Right lung (tissue), 5 donors: ENCODE data around the gene PACSIN3. TPM values are rescaled to one million over a fixed set of nuclear protein-coding genes. Genes with fewer than 3 reads are reported as not detected.
A peak's percentile ranks its signal among the peaks of the same experiment; 100 is the strongest.

Experiments
- DNase-seq, 2 donors: peaks; one replicate each; pipeline ENCODE4 v3.0.0-alpha.2; 2013
- polyA plus RNA-seq, 5 donors: library from polyadenylated mRNA; unstranded; fragments of 120-200 nt; gene quantifications; one replicate each; pipeline versions ENCODE4 v1.2.1 to v1.2.3, GENCODE V29; 2013; ENCODE audit warnings: inconsistent platforms in 1 of 5, low replicate concordance in 1 of 5; ENCODE audit not compliant: insufficient read length in 5 of 5, insufficient read depth in 1 of 5

The PACSIN3 gene
- polyA plus RNA-seq, 5 donors: 35.4 to 67.1 (median 54.2) TPM

DNA sequence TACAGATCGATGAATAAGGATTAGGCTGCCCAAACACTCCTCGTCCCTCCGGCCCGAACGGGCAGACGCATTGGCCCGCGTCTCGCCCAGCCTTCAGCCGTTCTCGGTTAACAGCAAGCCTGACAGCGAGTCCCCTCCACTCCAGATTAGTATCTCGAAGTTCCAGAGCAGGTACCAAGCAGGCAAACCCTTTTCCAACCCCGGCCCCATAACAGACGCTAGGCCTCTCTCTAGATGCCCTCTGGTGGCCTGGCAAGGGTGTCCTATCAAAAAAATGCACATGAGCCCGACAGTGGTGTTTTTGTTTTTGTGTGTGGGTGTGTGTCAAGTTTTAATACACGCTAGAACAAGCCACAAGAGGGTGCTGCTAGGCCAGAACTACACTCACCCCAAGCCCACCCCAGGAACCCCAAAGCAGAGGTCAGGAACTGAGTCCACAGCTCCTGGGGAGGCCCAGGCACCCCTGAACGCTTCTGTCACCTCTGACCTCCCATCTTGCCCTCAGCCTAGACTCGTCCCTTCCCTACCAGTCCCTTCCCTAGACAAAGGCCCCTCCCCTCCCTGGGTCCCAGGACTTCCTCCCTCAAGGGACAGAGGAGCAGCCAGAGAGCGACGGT lies 8.9 kb downstream of the PACSIN3 start:
- peak in 1 of 2 donors; percentile 74 for DNase-seq

DNA sequence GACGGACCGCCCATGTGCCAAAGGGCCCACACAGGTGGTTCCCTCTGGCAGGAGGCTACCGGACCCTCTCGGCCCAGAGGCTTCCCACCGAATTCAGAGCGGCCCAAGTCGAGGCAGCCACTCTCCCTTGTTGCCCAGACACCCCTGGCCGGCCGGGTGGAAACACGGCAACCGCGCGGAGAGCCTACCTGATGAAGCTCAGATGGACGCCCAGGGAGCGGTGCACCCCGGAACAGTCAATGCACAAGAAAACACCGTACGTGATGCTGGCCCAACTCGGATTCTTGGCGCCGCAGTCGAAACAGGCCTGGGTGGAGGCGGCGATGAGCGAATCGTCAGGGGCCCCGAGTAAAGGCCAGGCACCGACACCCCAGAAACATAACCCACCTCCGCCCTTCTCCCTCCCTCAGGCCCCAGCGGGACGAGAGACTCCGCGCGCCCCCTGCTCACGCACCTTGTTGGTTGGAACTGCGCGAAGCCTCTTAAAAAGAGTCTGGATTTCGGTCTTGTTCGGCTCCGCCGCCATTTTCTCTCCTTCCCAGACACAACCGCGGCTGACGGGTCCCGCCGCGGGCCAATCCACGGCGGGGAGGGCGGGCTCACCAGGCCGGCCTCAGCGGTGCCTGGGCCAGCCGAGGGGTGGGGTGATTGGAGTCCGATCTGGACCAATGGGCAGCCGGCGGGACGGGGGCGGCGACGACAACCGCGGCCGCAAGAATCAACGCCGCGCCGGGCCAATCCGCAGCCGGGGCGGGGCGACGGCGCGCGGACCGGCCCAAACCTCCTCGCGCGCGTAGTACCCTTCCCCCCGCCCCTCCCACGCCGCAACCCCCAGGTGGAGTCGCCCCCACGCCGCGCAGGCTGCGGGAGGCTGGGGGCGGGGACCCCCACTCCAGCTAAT lies 9.7 kb downstream of the PACSIN3 start, which contains the start of gene ARFGAP2:
ARFGAP2 (minus strand) TSS at position 552 of the 901 bp plus-strand sequence; CDS start at position 526, 26 bp downstream.
- peak; percentile 97 to 98 for DNase-seq

DNA sequence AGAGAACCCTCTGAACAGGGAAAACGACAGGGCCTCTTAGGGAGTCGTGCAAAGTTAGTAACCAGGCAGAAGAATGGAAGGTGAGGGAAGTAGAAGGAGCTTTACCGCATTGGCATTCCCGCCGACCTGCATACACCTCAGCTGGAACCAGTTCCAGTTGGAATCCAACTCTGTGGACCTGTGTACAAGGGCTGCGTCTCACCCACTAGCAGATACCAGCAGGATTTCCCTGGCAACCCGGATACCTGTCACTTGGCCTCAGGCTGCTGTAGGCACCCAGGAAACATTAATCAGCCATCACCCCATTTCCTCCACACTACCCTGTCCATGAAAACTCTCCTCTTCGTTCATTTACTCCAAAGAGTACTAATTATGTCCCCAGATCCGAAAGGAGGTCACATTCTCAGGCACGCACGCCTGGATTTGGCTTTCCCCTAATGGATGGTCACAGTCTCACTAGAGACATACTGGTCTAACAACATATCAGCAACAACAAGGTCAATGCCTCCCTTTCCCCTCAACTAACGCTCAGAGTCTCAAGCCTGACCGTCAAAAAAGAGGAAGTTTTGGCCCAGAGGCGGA lies 10.4 kb downstream of the PACSIN3 start:
- no peak for DNase-seq

DNA sequence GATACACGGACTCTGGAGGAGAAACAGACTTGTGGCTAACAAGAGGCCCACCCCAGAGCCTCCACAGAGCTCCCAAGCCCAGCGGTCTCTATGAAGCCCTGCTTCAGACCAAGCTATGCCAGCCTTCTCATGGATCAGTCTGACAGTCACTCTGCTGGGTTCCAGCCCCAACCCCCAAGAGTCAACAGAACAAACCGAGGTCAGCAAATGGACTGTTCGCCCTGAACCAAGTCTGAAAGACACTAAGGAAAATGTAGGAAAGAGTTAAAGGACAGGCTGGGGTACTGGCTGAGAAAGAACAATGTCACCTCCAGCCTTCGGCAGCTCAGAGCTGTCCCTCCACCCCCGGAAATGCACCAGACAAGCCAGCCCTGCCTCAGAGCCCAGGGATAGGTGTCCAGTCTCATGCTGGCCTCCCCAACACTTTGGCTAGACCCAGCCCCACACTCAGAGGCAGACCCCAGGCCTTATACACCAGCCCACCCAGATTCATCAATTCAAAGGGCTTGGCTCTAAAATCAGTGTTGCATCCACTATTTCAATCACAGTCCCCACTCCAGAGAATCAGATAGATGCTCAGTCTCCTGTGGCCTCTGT lies 13.4 kb downstream of the PACSIN3 start:
- DNase-seq: no peak

DNA sequence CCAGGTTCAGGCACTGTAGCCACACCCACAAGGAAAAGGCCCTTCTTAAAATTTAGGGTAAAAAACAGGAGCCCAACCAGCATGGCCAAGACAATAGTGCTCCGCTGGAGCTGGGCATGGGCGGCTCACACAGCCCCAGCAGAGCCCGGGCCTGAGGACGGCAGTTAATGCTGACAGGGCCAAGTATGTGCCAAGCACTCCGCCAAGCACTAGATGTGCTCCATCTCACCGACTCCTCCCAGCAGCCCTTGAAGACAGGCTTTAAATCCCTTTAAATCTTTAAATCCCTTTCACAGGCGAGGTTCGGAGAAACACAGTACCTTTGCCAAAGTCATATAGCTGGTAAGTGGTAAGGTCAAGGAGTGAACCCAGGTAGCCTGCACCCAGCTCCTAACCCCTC lies 14.4 kb downstream of the PACSIN3 start:
- DNase-seq: no peak

DNA sequence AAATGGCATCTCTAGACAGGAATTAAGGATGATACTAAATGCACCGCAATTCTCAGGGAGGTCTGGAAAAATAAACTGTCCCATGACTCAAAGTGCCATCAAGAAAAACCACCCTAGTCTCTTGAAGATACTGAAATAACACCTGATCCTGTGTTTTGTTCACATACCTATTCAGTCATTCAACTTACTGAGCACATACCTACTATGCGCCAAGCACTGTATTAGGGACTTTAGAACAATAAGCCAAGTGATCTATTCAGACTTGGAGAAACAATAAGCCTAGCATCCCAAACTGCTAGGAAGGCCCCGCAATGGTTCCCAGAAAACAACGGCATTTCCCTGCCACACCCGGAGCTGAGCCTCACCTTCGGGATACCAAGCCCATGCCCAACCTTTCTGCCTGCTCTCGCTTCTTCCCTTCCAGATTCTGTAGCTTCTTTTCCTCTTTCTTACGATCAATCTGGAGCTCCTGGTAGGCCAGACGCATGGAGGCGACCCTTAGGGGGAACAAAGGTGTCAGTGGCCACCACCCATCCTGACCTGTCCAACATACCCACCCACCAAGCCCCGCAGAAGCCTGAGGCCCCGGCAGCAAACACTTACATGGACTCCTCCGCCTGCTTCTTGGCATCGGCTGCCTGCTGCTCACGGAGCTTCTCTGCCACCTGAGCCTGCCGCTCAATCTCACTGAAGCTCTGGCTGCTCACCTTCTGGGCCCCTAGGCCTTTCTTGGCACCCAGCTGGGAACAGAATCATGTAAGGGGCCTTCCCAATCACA lies 15.0 kb downstream of the PACSIN3 start:
- DNase-seq: no peak

DNA sequence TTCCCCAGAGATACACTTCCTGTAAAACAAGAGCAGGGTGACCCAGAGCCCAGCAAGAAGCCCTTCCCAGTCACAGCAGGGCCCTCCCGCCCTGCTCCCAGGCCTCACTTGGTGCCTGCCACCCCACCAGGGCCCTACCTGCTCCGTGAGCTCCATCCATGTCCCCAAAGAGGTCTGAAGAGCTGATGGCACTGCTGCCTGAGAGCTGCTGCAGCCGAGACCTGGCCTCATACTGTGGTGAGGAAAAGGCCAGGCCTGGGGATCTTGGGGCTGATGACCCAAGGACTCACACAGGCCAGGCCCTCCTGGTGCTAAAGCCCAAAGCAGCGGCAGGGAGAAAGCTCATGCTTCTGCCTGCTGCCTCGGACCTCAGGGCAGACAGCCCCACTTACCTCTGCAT lies 19.9 kb downstream of the PACSIN3 start:
- no peak for DNase-seq

DNA sequence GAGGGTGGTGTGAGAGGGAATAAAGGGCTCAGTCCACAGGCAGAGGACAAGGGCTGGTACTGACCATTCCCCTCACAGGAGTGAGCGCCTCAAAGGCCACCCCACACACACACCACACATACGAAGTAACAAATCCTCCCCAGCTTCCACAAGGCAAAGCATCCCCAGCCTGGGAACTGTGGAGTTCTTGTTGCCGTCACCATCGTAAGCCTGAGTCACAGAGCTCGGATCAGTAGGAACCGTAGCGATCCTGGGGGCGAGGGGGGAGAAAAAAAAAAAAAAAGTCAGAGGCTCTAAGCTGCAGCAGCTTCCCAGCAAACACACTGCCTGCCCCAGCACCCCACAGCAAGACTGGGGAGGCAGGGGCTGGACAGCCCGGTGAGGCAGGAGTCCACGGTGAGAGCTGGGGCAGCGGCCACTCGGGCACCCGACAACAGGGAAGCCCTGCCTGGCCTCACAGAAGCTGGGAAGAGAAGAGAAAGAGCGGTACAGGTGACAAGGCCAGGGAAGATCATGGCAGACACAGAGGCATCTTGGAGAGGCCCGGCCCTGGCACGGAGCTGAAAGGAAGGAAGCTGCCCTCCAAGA lies 20.9 kb downstream of the PACSIN3 start:
- DNase-seq: no peak

DNA sequence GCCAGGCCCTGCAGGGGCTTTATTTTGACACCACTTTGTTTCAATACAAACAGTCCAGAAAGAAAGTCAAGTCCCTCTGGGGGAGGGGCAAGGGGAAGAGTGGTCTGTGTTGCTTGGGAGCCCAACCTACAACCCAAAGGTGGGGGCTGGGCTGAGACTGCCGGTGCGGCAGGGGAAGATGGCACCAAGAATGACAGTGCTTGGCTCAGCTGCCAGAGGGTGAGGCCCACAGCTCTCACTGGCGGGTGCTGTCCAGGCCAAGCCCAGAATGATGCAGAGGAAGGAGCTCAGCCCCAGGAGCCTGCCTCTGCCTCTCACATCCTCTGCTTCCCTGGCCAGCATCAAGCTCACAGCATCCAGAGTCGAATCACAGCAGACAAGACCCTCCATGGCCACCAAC lies 21.9 kb downstream of the PACSIN3 start:
- no peak for DNase-seq

DNA sequence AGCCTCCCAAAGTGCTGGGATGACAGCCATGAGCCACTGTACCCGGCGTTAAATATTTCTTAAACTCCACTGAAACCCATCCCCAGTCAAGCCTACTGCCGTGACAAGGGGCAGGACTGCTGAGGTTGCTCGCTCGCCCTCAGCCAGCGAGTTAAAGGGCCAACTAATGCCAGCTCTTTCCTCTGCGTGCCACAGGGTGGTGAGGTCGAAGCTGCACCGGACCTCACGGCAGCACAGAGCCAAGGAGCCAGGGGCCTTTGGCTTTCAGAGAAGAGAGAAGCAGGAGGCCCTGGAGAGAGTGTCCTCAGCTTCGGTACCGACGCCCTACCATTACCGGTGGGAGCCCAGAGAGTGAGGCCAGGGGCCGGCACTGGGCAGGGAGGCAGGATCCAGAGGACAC lies 22.3 kb downstream of the PACSIN3 start:
- no peak for DNase-seq

DNA sequence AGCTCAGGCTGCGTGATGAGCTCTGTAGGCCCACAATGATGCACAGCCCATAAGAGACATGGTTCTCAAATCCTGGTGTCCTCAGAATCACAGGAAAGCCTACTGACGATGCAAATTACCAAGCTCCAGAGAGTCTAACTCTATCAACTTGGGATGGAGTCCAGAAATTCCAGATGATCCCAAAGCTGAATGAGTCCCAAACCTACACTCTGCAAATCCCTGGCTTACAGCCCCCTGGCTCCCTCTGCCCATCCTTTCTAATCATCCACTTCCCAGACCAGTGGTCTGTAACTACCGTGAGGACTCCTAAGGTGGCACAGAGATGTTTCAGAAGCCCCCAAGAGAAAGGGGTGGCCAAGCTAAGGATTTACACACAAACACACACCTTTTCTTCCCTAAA lies 23.0 kb downstream of the PACSIN3 start:
- DNase-seq: no peak

DNA sequence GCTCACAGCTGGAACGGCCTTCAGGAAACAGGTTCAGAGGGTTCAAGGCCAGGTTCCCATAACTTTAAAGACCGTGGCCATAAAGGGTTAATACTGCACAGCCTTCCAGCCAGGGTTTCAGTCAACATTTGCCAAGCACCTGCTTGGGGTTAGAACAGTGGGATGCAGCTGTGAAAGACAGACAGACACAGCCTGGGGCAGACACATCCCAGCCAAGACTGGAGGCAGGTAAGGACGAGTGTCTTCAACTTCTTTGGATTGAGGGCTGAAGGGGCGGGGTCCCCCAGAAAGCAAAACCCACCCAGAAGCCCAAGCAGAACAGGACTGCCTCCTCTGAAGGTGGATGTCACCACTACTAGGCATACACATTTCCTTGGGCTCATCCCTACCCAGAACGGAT lies 23.8 kb downstream of the PACSIN3 start:
- no peak for DNase-seq

DNA sequence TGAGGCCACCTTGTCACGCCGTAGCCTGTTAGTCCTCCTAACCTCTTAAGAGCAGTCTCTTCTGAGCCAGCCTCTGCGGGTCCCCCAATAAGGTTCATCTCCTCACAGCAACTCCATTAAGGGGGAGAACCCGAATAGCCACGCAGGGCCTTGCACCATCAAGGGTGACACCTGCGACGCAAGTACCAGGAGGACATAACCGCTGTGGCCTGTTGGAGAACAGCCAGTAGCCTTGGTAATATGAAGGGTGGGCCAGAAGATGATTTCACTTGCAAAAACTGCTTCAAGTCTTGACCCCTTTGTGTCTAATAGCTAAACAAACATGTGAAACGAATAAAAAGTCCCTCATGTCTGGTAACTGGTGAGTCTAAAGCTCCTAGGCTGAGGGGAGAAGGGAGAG lies 24.3 kb downstream of the PACSIN3 start:
- no peak for DNase-seq

DNA sequence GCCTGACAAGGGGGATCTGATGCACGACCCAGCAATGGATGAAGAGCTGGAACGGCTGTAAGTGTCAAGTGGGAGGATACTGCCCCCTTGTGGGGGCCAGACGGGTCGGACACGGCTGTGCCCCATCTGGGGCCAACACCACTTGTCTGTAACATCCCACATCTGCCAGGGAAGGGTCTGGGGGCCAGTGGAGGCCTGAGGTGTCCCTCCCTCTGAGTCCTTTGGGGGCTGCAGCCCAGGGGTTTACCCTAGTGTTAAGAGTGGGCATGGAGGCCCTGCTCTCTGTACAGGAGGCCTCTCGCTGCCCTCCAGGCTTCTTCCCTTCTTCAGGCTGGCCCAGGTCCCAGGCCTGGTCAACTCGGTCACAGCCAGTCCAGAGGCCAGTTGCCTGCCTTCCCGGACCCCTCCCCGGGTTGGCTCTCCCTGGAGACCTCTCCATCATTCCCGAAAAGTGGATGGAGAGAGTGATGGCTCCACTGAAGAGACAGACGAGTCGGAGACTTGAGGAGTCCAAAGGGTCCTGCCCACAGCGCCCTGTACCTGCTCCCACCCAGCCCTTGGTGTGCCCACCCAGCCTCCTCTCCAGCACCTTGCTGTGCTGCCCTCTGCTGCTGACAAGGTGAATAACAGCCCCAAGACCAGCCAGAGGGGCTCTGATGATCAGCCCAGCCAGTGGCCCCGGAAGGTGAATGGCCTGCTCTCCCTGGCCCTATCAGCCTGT lies 24.9 kb downstream of the PACSIN3 start:
- DNase-seq: peak in 1 of 2 donors; percentile 61

DNA sequence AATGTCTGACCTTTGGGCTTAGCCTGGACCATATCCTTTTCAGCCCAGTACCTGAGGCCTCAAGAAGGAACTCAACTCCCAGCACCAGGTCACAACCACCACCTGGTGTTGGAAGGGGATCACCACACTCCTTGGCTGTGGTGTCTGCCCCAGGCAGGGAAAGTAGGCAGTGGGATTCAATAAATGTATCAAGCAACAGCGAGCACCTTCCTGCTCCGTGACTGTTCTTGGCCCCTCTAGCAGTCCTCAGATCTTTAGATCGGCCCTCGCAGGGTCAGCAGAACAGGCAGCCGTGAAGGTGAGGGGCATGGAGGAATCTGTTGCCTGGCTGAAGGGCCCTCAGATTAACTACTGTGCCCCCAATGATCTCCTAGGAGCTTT lies 25.5 kb downstream of the PACSIN3 start:
- DNase-seq: no peak

DNA sequence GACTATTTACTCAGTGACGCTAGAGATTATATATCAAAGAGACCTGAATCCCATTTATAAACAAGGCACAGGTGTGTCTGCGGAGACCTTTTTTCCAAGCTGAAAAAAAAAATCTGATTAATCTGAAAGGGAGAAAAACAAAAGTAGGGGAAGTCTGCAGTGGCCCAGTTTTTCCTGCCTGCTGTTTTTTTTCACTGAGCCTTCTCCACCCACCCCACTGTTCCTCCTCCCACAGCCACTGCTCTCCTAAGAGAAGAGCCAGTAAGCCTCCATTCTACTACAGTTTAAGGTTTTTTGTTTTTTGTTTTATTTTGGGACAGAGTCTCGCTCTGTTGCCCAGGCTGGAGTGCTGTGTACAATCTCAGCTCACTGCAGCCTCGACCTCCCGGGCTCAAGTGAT lies 28.0 kb downstream of the PACSIN3 start:
- no peak for DNase-seq

DNA sequence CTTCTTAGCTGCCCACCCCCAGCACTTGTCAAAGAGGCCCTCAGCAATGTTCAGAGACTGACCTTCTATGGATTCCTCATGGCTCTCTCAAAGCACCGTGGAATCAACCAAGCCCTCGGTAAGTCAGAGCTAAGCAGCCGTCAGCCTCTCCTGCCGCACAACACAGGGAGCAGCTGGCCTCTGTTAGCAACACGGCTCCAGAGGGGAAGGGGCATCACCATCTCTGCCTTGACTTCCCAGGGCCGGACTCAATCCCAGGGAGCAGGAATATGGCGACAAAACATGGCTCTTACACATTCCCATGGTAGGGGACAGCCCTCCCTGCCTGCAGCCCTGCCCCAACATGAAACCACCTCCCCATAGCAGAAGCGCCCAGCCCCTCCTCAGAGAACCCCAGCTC lies 28.4 kb downstream of the PACSIN3 start:
- no peak for DNase-seq

DNA sequence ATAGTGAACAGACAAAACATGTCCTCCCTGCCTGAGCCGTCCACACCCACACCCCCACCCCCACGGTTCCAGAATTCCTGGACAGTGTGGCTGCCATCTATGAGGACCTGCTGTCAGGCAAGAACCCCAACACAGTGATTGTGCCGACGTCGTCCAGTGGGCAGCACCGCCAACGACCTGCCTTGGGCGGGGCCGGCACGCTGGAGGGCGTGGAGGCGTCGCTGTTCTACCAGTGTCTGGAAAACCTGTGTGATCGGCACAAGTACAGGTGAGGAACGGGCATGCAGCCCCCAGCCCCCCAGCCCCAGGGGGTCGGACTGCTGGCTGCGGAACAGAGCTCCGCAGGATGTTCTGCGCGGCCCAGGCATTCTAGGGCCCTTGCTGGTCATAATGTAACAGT lies 29.3 kb downstream of the PACSIN3 start:
- no peak for DNase-seq

DNA sequence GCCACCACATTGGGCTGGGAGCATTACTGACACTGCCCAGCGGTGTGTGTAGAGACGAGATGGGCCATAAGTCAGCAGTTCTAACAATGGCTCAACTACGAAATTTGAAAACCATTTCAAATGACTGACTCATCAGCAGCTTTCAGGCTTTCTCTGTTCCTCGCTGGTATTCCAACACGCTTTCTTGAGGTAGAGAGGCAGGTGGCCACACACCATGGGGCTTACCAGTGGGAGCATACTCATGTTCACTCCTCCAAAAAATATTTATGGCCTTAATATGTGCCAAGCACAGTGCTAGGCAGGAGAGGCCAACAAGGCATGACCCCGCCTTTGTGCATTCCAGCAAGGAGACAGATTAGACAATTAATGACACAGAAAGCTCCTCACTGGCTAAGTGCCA lies 29.9 kb downstream of the PACSIN3 start:
- DNase-seq: no peak

DNA sequence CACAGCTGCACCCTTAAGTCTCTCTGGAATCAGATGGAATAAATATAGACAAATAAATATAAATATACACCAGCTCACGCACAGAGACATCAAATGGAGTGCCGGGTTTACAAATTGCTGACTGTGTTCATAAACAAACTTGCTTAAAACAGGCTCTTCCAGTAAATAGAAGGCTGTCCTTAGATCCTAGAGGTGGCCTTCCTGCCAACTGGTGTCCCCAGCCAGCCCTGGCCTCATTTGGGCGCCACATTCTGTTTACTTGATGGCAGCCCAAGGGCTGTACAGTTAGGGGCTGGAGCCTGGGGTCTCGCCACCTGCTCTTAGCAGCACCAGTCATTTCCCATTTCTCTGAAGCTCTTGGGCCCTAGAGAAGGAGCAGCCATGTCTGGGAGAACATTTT lies 30.4 kb downstream of the PACSIN3 start:
- no peak for DNase-seq
